HL-60 (cell line): ENCODE data around the gene MRAP2.

ENCODE experiments used
- CTCF ChIP-seq: IDR thresholded peaks from one replicate; pipeline ENCODE4 v1.5.1; 2011; ENCODE audit warnings: low read length, control low read depth, inconsistent platforms; ENCODE audit not compliant: insufficient read depth
- GABPA ChIP-seq: IDR thresholded peaks from 2 replicates; pipeline ENCODE4 v1.6.1; 2012; ENCODE audit warnings: low read depth
- POLR2AphosphoS5 ChIP-seq: IDR thresholded peaks from 2 replicates; pipeline ENCODE4 v1.6.1; 2012; ENCODE audit warnings: low read depth
- SPI1 ChIP-seq: IDR thresholded peaks from 2 replicates; pipeline ENCODE4 v1.6.1; 2012; ENCODE audit warnings: low read depth, mild to moderate bottlenecking, borderline replicate concordance

- TF ChIP-seq CTCF: no peak
- TF ChIP-seq SPI1: no peak
- TF ChIP-seq POLR2AphosphoS5: no peak
- no peak for TF ChIP-seq GABPA
These were observed 10.0 kb downstream of the MRAP2 start for GRCh38 chr6:84043555-84043954.
